ENCODE data around the gene SPON1. TPM values are rescaled to one million over a fixed set of nuclear protein-coding genes. Genes with fewer than 3 reads are reported as not detected.

SPON1 gene
- total and polyA plus RNA-seq, 2 experiments from 2014 or later: 2.9 to 6.4 TPM

GRCh38 chr11:14185461-14185860 lies 222.9 kb downstream of the SPON1 start:
- peaks cover 2% of the 10 kb centered on the region for H3K27me3 Mint-ChIP-seq (ENCODE audit: insufficient read depth, low read depth, poor library complexity)
- H3K36me3 Mint-ChIP-seq (ENCODE audit: low read depth): no peaks in the 10 kb centered on the region
- H3K79me2 ChIP-seq (replicated peaks; ENCODE audit: insufficient read depth): no peaks in the 10 kb centered on the region
- H3K27ac Mint-ChIP-seq: no peak overlapping the region
- peaks cover 1% of the 10 kb centered on the region; the same call in 2 of the 3 replicates for H3K4me1 Mint-ChIP-seq
- H3K4me3 ChIP-seq: no peak overlapping the region
- H3K4me2 ChIP-seq: no peak overlapping the region
- no peaks in the 10 kb centered on the region for H3K9me2 ChIP-seq (ENCODE audit: insufficient read depth)
- no peaks in the 10 kb centered on the region for H3K9me3 Mint-ChIP-seq
- no peaks in the 10 kb centered on the region for H3K27me3 ChIP-seq (ENCODE audit: insufficient read depth)
- H3K27ac ChIP-seq (ENCODE audit: low read depth): no peak overlapping the region
- DNase-seq (ENCODE audit: low spot score) (no peak), ATAC-seq (no peak)
- no peaks in the 10 kb centered on the region for H3F3A ChIP-seq (replicated peaks; ENCODE audit: low read depth)
- H3K4me3 Mint-ChIP-seq: no peak overlapping the region
- no peaks in the 10 kb centered on the region for H3K36me3 ChIP-seq (ENCODE audit: insufficient read depth)
- H4K20me1 ChIP-seq (replicated peaks; ENCODE audit: insufficient read depth): no peaks in the 10 kb centered on the region
- 0 out of 2 replicates have a peak, but pooled peaks cover 1% of the 10 kb centered on the region for H3K4me1 ChIP-seq (ENCODE audit: insufficient read depth)
- no peak overlapping the region for H2AFZ ChIP-seq
- TF ChIP-seq, protein P1, sequence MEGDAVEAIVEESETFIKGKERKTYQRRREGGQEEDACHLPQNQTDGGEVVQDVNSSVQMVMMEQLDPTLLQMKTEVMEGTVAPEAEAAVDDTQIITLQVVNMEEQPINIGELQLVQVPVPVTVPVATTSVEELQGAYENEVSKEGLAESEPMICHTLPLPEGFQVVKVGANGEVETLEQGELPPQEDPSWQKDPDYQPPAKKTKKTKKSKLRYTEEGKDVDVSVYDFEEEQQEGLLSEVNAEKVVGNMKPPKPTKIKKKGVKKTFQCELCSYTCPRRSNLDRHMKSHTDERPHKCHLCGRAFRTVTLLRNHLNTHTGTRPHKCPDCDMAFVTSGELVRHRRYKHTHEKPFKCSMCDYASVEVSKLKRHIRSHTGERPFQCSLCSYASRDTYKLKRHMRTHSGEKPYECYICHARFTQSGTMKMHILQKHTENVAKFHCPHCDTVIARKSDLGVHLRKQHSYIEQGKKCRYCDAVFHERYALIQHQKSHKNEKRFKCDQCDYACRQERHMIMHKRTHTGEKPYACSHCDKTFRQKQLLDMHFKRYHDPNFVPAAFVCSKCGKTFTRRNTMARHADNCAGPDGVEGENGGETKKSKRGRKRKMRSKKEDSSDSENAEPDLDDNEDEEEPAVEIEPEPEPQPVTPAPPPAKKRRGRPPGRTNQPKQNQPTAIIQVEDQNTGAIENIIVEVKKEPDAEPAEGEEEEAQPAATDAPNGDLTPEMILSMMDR (conservative IDR thresholded peaks at IDR 0.05; ENCODE audit: low read depth in 2 of 2): no peak
- no peak for TF ChIP-seq STAT1 (IDR thresholded peaks at IDR 0.05; ENCODE audit: unreplicated experiment)
- no peak for TF ChIP-seq ZNF462 (CRISPR knock-in tag; IDR thresholded peaks at IDR 0.05)
- no peak for TF ChIP-seq ETS1 (IDR thresholded peaks at IDR 0.05)
- no peak for TF ChIP-seq EZH2 (IDR thresholded peaks at IDR 0.05; ENCODE audit: low read depth, unreplicated experiment)
- no peak for TF ChIP-seq NANOG (IDR thresholded peaks at IDR 0.05; ENCODE audit: borderline replicate concordance)
- no peak for TF ChIP-seq CREB1 (CRISPR knock-in tag; IDR thresholded peaks at IDR 0.05; ENCODE audit: low read depth)
- TF ChIP-seq ZNF331 (CRISPR knock-in tag; IDR thresholded peaks at IDR 0.05; ENCODE audit: low read depth): no peak
- TF ChIP-seq REST (IDR thresholded peaks at IDR 0.05; ENCODE audit: unreplicated experiment): no peak
- TF ChIP-seq POLR2AphosphoS5 (IDR thresholded peaks at IDR 0.05; ENCODE audit: low read depth): no peak
